Ishikawa (cell line): ENCODE data around the gene HOXA13.

ENCODE experiments used
- CEBPB ChIP-seq: IDR thresholded peaks from 2 replicates; pipeline ENCODE4 v1.6.1; 2012
- CREB1 ChIP-seq: IDR thresholded peaks from 2 replicates; pipeline ENCODE4 v1.6.1; 2012; ENCODE audit warnings: low read depth
- EGR1 ChIP-seq: IDR thresholded peaks from 2 replicates; pipeline ENCODE4 v1.6.1; 2012
- EP300 ChIP-seq: IDR thresholded peaks from 2 replicates; pipeline ENCODE4 v1.6.1; 2012; ENCODE audit warnings: borderline replicate concordance
- FOXM1 ChIP-seq: IDR thresholded peaks from 2 replicates; pipeline ENCODE4 v1.6.1; 2012; ENCODE audit warnings: low read depth, borderline replicate concordance
- NFIC ChIP-seq: IDR thresholded peaks from 2 replicates; pipeline ENCODE4 v1.6.1; 2012
- RAD21 ChIP-seq: IDR thresholded peaks from 2 replicates; pipeline ENCODE4 v1.6.1; 2012; ENCODE audit warnings: low read depth
- REST ChIP-seq: IDR thresholded peaks from 2 replicates; pipeline ENCODE4 v1.6.1; 2012; ENCODE audit warnings: low read depth, mild to moderate bottlenecking
- TAF1 ChIP-seq: IDR thresholded peaks from 2 replicates; pipeline ENCODE4 v1.6.1; 2012; ENCODE audit warnings: low read depth, mild to moderate bottlenecking
- TCF12 ChIP-seq: IDR thresholded peaks from 2 replicates; pipeline ENCODE4 v1.6.1; 2012; ENCODE audit warnings: low read depth
- TEAD4 ChIP-seq: IDR thresholded peaks from 2 replicates; pipeline ENCODE4 v1.6.1; 2012
- YY1 ChIP-seq: IDR thresholded peaks from 2 replicates; pipeline ENCODE4 v1.6.1; 2012; ENCODE audit warnings: low read depth
- ZBTB7A ChIP-seq: IDR thresholded peaks from 2 replicates; pipeline ENCODE4 v1.6.1; 2012; ENCODE audit warnings: low read depth
- TF ChIP-seq, protein P1 (sequence below): IDR thresholded peaks from 2 replicates; pipeline ENCODE4 v1.6.1; 2012
- TF ChIP-seq, protein P2 (sequence below): IDR thresholded peaks from 2 replicates; pipeline ENCODE4 v1.6.1; 2012

Gene HOXA13

DNA sequence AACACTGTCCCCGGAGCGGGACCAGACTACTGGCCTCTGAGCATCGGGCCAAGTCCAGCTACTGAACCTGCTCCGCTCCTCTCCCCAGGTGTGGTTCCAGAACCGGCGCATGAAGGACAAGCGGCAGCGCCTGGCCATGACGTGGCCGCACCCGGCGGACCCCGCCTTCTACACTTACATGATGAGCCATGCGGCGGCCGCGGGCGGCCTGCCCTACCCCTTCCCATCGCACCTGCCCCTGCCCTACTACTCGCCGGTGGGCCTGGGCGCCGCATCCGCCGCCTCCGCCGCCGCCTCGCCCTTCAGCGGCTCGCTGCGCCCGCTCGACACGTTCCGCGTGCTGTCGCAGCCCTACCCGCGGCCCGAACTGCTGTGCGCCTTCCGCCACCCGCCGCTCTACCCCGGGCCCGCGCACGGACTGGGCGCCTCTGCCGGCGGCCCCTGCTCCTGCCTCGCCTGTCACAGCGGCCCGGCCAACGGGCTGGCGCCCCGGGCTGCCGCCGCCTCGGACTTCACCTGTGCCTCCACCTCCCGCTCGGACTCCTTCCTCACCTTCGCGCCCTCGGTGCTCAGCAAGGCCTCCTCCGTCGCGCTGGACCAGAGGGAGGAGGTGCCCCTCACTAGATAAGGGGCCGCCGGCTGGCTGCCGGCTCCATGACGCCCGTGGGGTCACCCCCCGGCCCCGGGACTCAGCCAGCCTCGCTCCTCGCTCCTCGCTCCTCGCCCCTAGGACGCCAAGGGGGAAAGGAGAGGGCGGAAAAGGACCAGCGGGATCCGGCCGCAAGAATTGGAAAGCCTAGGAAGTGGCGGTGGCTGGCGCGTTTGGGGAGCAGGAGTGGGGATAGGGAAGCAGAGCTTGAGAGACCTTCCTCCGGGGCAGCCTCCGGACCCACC is 46.2 kb upstream of the HOXA13 start:
- TF ChIP-seq, protein P1, sequence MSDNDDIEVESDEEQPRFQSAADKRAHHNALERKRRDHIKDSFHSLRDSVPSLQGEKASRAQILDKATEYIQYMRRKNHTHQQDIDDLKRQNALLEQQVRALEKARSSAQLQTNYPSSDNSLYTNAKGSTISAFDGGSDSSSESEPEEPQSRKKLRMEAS: peak; percentile 58; the same call in 1 of the 2 replicates
- TF ChIP-seq NFIC (no peak), ZBTB7A (no peak), REST (no peak)

DNA sequence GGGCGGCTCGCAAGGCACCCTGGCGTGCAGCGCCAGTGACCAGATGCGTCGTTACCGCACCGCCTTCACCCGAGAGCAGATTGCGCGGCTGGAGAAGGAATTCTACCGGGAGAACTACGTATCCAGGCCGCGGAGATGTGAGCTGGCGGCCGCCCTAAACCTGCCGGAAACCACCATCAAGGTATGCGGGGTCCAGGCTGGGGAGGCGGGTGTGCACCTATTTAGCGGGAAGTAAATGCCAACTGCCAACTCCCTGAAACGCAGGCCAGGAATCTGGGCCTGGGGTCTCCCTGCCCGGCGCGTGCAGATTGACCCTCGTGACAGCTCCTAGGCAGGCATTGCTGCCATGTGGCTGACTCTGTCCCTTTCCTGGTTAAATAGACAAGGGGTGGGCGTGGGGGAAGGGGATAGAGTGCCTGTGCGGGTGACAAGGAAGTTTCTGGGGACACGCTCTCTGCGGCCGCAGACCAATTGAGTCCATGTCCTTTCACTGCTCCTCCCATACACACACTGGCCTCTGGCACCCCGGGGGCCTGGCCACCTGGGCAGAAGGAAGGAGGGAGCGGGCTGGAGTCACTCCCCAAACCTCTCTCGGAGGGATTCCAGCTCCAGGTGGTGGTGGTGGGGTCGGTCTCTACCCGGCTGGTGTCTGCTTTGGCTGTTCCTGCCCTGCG is 45.4 kb upstream of the HOXA13 start:
- no peak for TF ChIP-seq RAD21
- no peak for TF ChIP-seq TAF1
- no peak for TF ChIP-seq CREB1

DNA sequence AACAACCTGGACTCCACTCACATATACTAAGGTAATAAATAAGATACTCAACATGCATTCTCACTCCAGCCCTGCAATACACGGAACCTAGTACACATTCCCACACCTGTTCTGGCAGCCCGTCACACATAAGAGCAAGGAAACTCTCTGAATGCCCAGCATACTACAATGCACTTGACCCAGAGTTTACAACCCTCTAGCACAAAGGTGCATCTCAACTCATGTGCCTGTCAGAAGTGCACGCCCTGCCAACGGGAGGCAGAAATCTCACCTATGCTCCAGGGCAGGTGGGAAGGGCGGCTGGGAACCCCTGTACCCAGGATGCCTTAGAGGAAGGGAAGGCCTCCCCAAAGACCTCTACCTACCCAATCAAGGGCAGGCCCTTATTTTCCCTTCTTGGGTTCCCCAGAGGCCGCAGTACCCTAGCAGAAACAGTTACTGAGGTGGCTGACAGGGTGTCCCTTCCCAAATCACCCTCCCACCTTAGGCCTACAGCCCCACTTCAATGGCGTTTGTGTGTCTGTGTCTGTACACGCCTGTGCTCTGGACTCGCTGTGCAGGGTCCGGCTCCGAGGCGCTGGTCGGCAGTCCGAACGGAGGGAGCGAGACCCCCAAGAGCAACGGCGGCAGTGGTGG is 44.7 kb upstream of the HOXA13 start:
- TF ChIP-seq EGR1: no peak

- TF ChIP-seq, protein P1: no peak
- TF ChIP-seq, protein P2, sequence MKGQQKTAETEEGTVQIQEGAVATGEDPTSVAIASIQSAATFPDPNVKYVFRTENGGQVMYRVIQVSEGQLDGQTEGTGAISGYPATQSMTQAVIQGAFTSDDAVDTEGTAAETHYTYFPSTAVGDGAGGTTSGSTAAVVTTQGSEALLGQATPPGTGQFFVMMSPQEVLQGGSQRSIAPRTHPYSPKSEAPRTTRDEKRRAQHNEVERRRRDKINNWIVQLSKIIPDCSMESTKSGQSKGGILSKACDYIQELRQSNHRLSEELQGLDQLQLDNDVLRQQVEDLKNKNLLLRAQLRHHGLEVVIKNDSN: no peak
- TF ChIP-seq TCF12 (no peak), EP300 (no peak), CREB1 (no peak), REST (no peak), ZBTB7A (no peak), RAD21 (no peak), CEBPB (no peak), EGR1 (no peak)
These were observed 43.7 kb upstream of the HOXA13 start for GRCh38 chr7:27243340-27244163.

- TF ChIP-seq YY1 (no peak), RAD21 (no peak), EP300 (no peak), TCF12 (no peak), TAF1 (no peak), NFIC (no peak), TEAD4 (no peak)
These were observed 42.9 kb upstream of the HOXA13 start, which contains the start of gene EVX1 for GRCh38 chr7:27242555-27243339. EVX1 (plus strand) TSS chr7:27242802; CDS start chr7:27243031, 229 bp downstream.

- no peak for TF ChIP-seq CREB1
- TF ChIP-seq TAF1: no peak
- TF ChIP-seq TCF12: no peak
- no peak for TF ChIP-seq YY1
- TF ChIP-seq EP300: no peak
- TF ChIP-seq ZBTB7A: no peak
- TF ChIP-seq, protein P1: no peak
- TF ChIP-seq NFIC: no peak
- no peak for TF ChIP-seq REST
- no peak for TF ChIP-seq FOXM1
- TF ChIP-seq, protein P2: no peak
- no peak for TF ChIP-seq TEAD4
These were observed 42.3 kb upstream of the HOXA13 start for GRCh38 chr7:27242154-27242553.
